RWPE2 (cell line): Measurements from ENCODE around the gene TNPO1.
A peak's percentile ranks its signal among the peaks of the same experiment; 100 is the strongest.

Experiments used
- ATAC-seq: fragments of 200-7000 bp; cut with Tn5 transposase; 3 replicates; pipeline ENCODE4 v1.9.1; 2021; ENCODE audit warnings: low read depth
- DNase-seq: peaks from one replicate; pipeline ENCODE4 v3.0.0-alpha.2; 2020; ENCODE audit warnings: low spot score
- H3K27ac ChIP-seq: fragments of 450-650 bp; 2 replicates; pipeline ENCODE4 v1.5.1; 2017; ENCODE audit warnings: mild to moderate bottlenecking; ENCODE audit not compliant: poor library complexity, severe bottlenecking
- H3K27me3 ChIP-seq: fragments of 250-450 bp; sonication (Bioruptor Pico); 2 replicates; pipeline ENCODE4 v1.5.1; 2021; ENCODE audit warnings: mild to moderate bottlenecking, moderate library complexity; ENCODE audit not compliant: insufficient read depth, poor library complexity, severe bottlenecking
- H3K36me3 ChIP-seq: fragments of 250-450 bp; sonication (Bioruptor Pico); 2 replicates; pipeline ENCODE4 v1.5.1; 2020; ENCODE audit warnings: low read depth, mild to moderate bottlenecking, moderate library complexity
- H3K4me1 ChIP-seq: fragments of 250-450 bp; sonication (Bioruptor Pico); 2 replicates; pipeline ENCODE4 v1.5.1; 2021; ENCODE audit warnings: mild to moderate bottlenecking, moderate library complexity; ENCODE audit not compliant: insufficient read depth, poor library complexity, severe bottlenecking
- H3K4me3 ChIP-seq: fragments of 250-450 bp; sonication (Bioruptor Pico); 2 replicates; pipeline ENCODE4 v1.5.1; 2021; ENCODE audit warnings: mild to moderate bottlenecking, moderate library complexity; ENCODE audit not compliant: severe bottlenecking
- H3K9me3 ChIP-seq: fragments of 250-450 bp; sonication (Bioruptor Pico); 2 replicates; pipeline ENCODE4 v1.5.1; 2021; ENCODE audit warnings: mild to moderate bottlenecking, moderate library complexity; ENCODE audit not compliant: severe bottlenecking
- TF ChIP-seq, protein P1 (sequence below): fragments of 450-650 bp; IDR thresholded peaks from one replicate; pipeline ENCODE4 v1.5.1; 2017; ENCODE audit warnings: mild to moderate bottlenecking, moderate library complexity; ENCODE audit not compliant: poor library complexity, severe bottlenecking

TNPO1 gene

DNA sequence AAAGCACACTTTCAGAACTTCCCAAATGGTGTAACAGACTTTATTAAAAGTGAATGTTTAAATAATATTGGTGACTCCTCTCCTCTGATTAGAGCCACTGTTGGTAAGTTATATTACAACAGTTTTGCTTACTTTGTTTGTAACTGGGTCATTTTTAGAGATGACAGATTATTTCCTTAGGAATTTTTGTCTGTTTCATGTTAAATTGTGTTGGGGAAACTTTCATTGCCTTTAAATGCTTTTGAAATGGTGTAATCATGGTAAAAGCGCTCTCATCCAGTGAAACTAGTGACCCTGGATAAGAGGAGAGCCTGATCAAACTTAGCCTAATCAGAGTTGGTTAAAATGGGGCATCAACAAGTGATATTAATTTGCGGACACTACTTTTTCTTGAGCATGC, 39.4 kb downstream of the TNPO1 start:
- peaks cover 22% of the 10 kb centered on the region for H3K4me1 ChIP-seq
- H3K27me3 ChIP-seq: no peaks in the 10 kb centered on the region
- DNase-seq: no peak
- H3K4me3 ChIP-seq: no peak overlapping the region
- no peak overlapping the region for H3K27ac ChIP-seq
- ATAC-seq: no peak
- TF ChIP-seq, protein P1, sequence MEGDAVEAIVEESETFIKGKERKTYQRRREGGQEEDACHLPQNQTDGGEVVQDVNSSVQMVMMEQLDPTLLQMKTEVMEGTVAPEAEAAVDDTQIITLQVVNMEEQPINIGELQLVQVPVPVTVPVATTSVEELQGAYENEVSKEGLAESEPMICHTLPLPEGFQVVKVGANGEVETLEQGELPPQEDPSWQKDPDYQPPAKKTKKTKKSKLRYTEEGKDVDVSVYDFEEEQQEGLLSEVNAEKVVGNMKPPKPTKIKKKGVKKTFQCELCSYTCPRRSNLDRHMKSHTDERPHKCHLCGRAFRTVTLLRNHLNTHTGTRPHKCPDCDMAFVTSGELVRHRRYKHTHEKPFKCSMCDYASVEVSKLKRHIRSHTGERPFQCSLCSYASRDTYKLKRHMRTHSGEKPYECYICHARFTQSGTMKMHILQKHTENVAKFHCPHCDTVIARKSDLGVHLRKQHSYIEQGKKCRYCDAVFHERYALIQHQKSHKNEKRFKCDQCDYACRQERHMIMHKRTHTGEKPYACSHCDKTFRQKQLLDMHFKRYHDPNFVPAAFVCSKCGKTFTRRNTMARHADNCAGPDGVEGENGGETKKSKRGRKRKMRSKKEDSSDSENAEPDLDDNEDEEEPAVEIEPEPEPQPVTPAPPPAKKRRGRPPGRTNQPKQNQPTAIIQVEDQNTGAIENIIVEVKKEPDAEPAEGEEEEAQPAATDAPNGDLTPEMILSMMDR: no peak
- H3K36me3 ChIP-seq: peaks cover 99% of the 10 kb centered on the region
- H3K9me3 ChIP-seq: no peaks in the 10 kb centered on the region

DNA sequence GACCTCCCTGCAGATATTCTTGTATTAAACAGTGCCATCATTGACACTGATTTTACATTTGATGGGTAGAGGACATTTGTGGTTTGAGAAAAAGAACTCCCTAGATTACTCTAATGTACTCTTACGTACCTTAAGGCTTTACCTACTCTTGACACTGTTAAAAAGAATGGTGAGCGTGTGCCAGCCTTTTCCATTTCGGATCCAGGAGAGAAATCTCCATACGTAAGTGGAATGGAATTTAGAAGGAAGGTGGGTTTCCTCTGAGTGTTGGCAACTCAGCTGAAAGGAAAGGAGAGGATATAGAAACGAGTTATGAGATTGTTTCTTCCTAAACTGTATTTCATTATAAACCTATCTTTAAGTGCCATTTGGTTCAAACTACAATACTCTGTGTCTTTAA, 40.9 kb downstream of the TNPO1 start:
- TF ChIP-seq, protein P1: no peak
- ATAC-seq (no peak), DNase-seq (no peak)
- no peak overlapping the region for H3K4me3 ChIP-seq
- H3K4me1 ChIP-seq: peaks cover 13% of the 10 kb centered on the region
- no peaks in the 10 kb centered on the region for H3K9me3 ChIP-seq
- peaks cover 100% of the 10 kb centered on the region for H3K36me3 ChIP-seq
- H3K27me3 ChIP-seq: no peaks in the 10 kb centered on the region
- H3K27ac ChIP-seq: no peak overlapping the region

DNA sequence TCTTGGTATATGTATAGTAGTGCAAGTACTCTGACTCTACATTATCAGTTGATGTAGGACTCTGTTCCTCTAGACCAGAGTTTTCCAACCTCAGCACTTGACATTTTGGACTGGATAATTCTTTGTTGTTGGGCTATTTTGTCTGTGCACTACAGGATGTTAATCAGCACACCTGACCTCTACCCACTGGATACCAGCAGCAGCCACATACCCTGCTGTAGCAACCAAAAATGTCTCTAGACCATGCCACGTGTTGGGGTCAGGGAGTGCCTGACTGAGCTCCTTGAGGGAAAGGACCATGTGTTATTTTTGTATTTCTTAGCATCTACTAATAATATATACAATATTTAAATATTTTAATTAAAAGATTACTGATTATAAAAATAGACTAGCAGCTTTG, 42.7 kb downstream of the TNPO1 start:
- Histone ChIP-seq H3K27ac (no peak overlapping the region), H3K4me1 (no peaks in the 10 kb centered on the region), H3K4me3 (no peak overlapping the region), H3K36me3 (peaks cover 100% of the 10 kb centered on the region), H3K27me3 (no peaks in the 10 kb centered on the region), H3K9me3 (no peaks in the 10 kb centered on the region)
- no peak for ATAC-seq
- TF ChIP-seq, protein P1: no peak
- DNase-seq: no peak

DNA sequence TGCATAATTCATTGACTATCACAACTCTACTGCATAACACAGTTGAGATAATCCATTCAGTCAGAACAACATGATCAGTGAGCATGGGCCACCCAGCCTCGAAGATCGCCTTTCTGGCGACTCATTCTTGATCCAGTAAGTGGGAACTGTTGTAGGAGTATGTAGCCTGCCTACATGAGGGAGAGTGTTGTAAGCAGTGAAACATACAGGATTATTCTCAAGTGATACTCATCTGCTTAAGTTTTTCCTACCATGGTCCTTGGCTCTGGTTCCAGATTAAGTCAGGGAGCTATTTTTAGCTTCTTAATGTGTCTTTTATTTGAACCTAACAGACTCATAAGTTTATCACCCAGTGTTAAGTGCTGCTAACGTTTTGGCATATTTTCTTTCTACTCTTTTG, 44.0 kb downstream of the TNPO1 start:
- 0 out of 3 replicates have a peak, but pooled peaks have one; percentile 36 for ATAC-seq
- H3K27ac ChIP-seq: no peak overlapping the region
- no peaks in the 10 kb centered on the region for H3K9me3 ChIP-seq
- H3K27me3 ChIP-seq: no peaks in the 10 kb centered on the region
- H3K36me3 ChIP-seq: peaks cover 100% of the 10 kb centered on the region
- TF ChIP-seq, protein P1: no peak
- no peak for DNase-seq
- H3K4me3 ChIP-seq: no peak overlapping the region
- no peaks in the 10 kb centered on the region for H3K4me1 ChIP-seq

DNA sequence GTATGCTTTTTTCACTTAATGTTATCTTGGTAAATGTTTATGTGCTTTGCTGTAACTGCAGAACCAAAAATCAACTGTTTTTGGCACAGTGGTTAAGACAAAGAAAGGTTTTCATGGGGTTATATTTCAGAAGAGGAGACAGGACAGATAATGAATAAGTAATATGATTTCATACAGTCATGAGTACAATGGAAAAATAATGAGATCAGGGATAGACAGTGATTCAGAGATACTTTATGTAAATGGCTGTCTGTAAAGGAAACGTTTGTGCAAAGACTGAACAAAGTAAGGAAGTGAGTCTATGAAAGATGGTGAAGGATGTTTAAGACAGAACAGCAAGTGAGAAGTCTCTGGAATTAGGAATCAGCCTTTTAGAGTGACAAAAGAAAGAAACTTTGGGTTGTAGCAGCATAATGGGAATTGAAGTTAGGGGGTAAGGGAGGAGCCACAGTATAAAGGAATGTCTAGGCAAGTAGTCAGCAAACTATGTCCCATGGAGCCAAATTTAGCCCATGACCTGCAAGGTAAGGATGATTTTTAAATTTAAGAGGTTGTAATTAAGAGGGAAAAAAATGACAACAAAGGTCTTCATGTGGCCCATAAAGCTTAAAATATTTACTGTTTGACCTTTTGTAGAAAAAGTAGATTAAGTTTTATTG, 55.0 kb downstream of the TNPO1 start:
- DNase-seq: no peak
- TF ChIP-seq, protein P1: no peak
- no peaks in the 10 kb centered on the region for H3K4me1 ChIP-seq
- peak; percentile 45; the same call in 2 of the 3 replicates for ATAC-seq
- H3K4me3 ChIP-seq: no peak overlapping the region
- no peak overlapping the region for H3K27ac ChIP-seq
- no peaks in the 10 kb centered on the region for H3K27me3 ChIP-seq
- peaks cover 3% of the 10 kb centered on the region for H3K9me3 ChIP-seq
- H3K36me3 ChIP-seq: peaks cover 97% of the 10 kb centered on the region
